ENCODE results near the gene RAPGEF3.

RAPGEF3 gene

GRCh38 chr12:47790676-47791350 is 32.1 kb upstream of the RAPGEF3 start:
- DNase-seq (ENCODE audit: low spot score): no peak

GRCh38 chr12:47789712-47790489 is 31.2 kb upstream of the RAPGEF3 start:
- DNase-seq (ENCODE audit: low spot score): no peak

GRCh38 chr12:47789141-47789540 is 30.5 kb upstream of the RAPGEF3 start:
- DNase-seq (ENCODE audit: low spot score): no peak

GRCh38 chr12:47787596-47788319 is 29.1 kb upstream of the RAPGEF3 start:
- DNase-seq (ENCODE audit: low spot score): no peak

- DNase-seq (ENCODE audit: low spot score): no peak
Observed at GRCh38 chr12:47786662-47787280, 28.1 kb upstream of the RAPGEF3 start.

- no peak for DNase-seq (ENCODE audit: low spot score)
Observed at GRCh38 chr12:47785887-47786661, 27.4 kb upstream of the RAPGEF3 start.

GRCh38 chr12:47785036-47785886 is 26.6 kb upstream of the RAPGEF3 start:
- DNase-seq (ENCODE audit: low spot score): no peak

- DNase-seq (ENCODE audit: low spot score): no peak
Observed at GRCh38 chr12:47783821-47784819, 25.4 kb upstream of the RAPGEF3 start.

- no peak for DNase-seq (ENCODE audit: low spot score)
Observed at GRCh38 chr12:47783024-47783755, 24.5 kb upstream of the RAPGEF3 start.

- no peak for DNase-seq (ENCODE audit: low spot score)
Observed at GRCh38 chr12:47782372-47782770, 23.7 kb upstream of the RAPGEF3 start.

- no peak for DNase-seq (ENCODE audit: low spot score)
Observed at GRCh38 chr12:47781479-47782371, 23.0 kb upstream of the RAPGEF3 start.

- no peak for DNase-seq (ENCODE audit: low spot score)
Observed at GRCh38 chr12:47779943-47780504, 21.3 kb upstream of the RAPGEF3 start.

- peak; percentile 89 for DNase-seq (ENCODE audit: low spot score)
Observed at GRCh38 chr12:47779301-47779942, 20.7 kb upstream of the RAPGEF3 start.

GRCh38 chr12:47778881-47779280 is 20.2 kb upstream of the RAPGEF3 start:
- no peak for DNase-seq (ENCODE audit: low spot score)

GRCh38 chr12:47777741-47778558 is 19.3 kb upstream of the RAPGEF3 start:
- DNase-seq (ENCODE audit: low spot score): no peak

- no peak for DNase-seq (ENCODE audit: low spot score)
Observed at GRCh38 chr12:47777151-47777550, 18.5 kb upstream of the RAPGEF3 start.
